Ovary (tissue), 9 donors: ENCODE results near the gene PEA15. TPM values are rescaled to one million over a fixed set of nuclear protein-coding genes. Genes with fewer than 3 reads are reported as not detected.

Experiments used
- DNase-seq, 5 donors: peaks; one replicate each; pipeline ENCODE4 v3.0.0-alpha.2; 2019 to 2020
- H3K27ac ChIP-seq, 2 donors: fragments of 200-600 bp; one replicate each; pipeline versions ENCODE4 v1.5.1 to v1.8.0; 2019 to 2022
- H3K27me3 ChIP-seq: fragments of 200-600 bp; one replicate; pipeline ENCODE4 v1.8.0; 2022
- H3K36me3 ChIP-seq: fragments of 200-600 bp; sonication (generic); one replicate; pipeline ENCODE4 v1.5.1; 2019
- H3K4me1 ChIP-seq: one replicate; pipeline ENCODE4 v1.8.1; 2013; ENCODE audit warnings: mild to moderate bottlenecking, moderate library complexity; ENCODE audit not compliant: insufficient read depth
- H3K4me3 ChIP-seq: fragments of 200-600 bp; sonication (generic); one replicate; pipeline ENCODE4 v1.5.1; 2017
- H3K9me3 ChIP-seq, 2 donors: fragments of 200-600 bp in 1 of 2; sonication (generic) in 1 of 2; one replicate each; pipeline versions ENCODE4 v1.5.1 to v1.8.1; 2013 to 2019; ENCODE audit warnings: mild to moderate bottlenecking in 1 of 2, moderate library complexity in 1 of 2
- CTCF ChIP-seq, 3 donors: fragments of 450-650 bp in 2 of 3; fragments of 200-600 bp in 1 of 3; IDR thresholded peaks; one replicate each; pipeline versions ENCODE4 v1.5.1 to v1.8.0; 2016 to 2022; ENCODE audit warnings: antibody characterized with exemption in 3 of 3, mild to moderate bottlenecking in 1 of 3
- EP300 ChIP-seq: sonication (generic); formaldehyde crosslinking; IDR thresholded peaks from one replicate; pipeline ENCODE4 v1.6.1; 2017; ENCODE audit warnings: antibody characterized with exemption
- POLR2A ChIP-seq: fragments of 450-650 bp; IDR thresholded peaks from one replicate; pipeline ENCODE4 v1.6.1; 2017; ENCODE audit warnings: antibody characterized with exemption, mild to moderate bottlenecking, moderate library complexity
- WGBS, 3 donors: extraction: QIAGEN DNeasy Blood & Tissue Kit in 1 of 3; methylation state at CpG; one replicate each; pipeline versions ENCODE4 v1.1.5 to v1.1.7; 2013 to 2017; 5-methylcytosine and 5-hydroxymethylcytosine counted together
- intact Hi-C, 4 donors: fragments of 100-400 bp; cut with DNase I; formaldehyde crosslinking; loops; one replicate each; pipeline versions ENCODE4 v1.11.0 to v1.15.1; 2022 to 2023
- polyA plus RNA-seq, 2 donors: library from polyadenylated mRNA; stranded (reverse); fragments of 200-250 nt in 1 of 2; fragments of 350-450 nt in 1 of 2; fragmentation: Illumina TruSeq in 1 of 2; extraction: RNeasy Lipid Tissue Mini Kit (QIAGEN cat#74804) in 1 of 2; gene quantifications; one replicate each; pipeline ENCODE4 v1.2.3, GENCODE V29; 2013 to 2014
- total RNA-seq, 7 donors: library from RNA; depleted of rRNA in 2 of 7; stranded (reverse); fragments of >200 nt in 2 of 7; fragmentation: NEBNext Ultra II Directional in 3 of 7; extraction: Animal tissue kit (Norgen Biotek cat#: 25700) in 3 of 7; gene quantifications; one replicate each; pipeline versions ENCODE4 v1.1.0 to v1.2.4, GENCODE V29; 2016 to 2023
- donor health status: DM: no; HTN: no; CAD: no; lungs with moderate emphysema.
- donor health status: DM: no; HTN: no; CAD: no.
- donor health status: Bipolar disorder and iron deficiency.
- donor health status: DM: yes; HTN: yes; CAD: no.
- donor health status: DM: no; HTN: no; CAD: no.
- donor health status: DM: yes; HTN: yes; CAD: no.

PEA15 gene
- total and polyA plus RNA-seq, 9 donors = 38.4 to 530 (median 135) TPM

DNA sequence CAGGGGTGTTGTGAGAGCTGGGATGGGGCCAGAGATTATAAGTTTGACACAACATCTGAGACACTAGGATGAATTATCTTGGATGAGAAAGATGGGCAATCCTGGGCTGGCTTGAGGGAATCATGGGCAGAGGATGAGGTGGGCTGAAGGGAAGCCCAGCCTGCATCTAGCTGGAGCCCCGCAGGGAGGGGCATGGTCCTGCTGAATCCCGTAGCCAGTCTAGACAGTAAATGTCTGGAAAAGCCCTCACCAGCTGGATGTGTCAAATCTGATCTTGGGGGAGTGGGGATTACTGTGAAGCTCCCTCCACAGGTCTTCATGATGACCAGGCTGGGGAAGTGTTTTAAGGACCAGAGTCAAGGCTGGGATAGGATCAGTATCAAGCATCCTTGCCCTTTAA is 18.5 kb upstream of the PEA15 start:
- intact Hi-C loops = loop anchor here in 1 of 4 donors (5.0 kb wide), 1 partner anchor 79 kb away; no protein-coding TSS in a partner anchor
- Histone ChIP-seq H3K4me3 (no peak overlapping the region), H3K27ac (no peak overlapping the region), H3K36me3 (no peaks in the 10 kb centered on the region), H3K9me3 (no peaks in the 10 kb centered on the region), H3K4me1 (no peaks in the 10 kb centered on the region), H3K27me3 (no peaks in the 10 kb centered on the region)
- DNase-seq = no peak
- TF ChIP-seq CTCF (IDR thresholded peaks at IDR 0.05) (no peak), EP300 (no peak), POLR2A (no peak)
- WGBS, 3 donors = 28 to 43% (median 36%) methylated on average over 2 of the region's 2 CpGs

GRCh38 chr1:160187407-160187806 is 17.8 kb upstream of the PEA15 start:
- 69 to 77% (median 77%) methylated on average over 7 of the region's 7 CpGs for WGBS, 3 donors
- Histone ChIP-seq H3K9me3 (no peaks in the 10 kb centered on the region), H3K27me3 (no peaks in the 10 kb centered on the region), H3K4me1 (no peaks in the 10 kb centered on the region), H3K36me3 (no peaks in the 10 kb centered on the region), H3K4me3 (no peak overlapping the region), H3K27ac (no peak overlapping the region)
- TF ChIP-seq POLR2A = no peak
- TF ChIP-seq CTCF (IDR thresholded peaks at IDR 0.05) = no peak
- TF ChIP-seq EP300 = no peak
- DNase-seq = no peak
- intact Hi-C loops = loop anchor here in 1 of 4 donors (5.0 kb wide), 1 partner anchor 80 kb away; no protein-coding TSS in a partner anchor

DNA sequence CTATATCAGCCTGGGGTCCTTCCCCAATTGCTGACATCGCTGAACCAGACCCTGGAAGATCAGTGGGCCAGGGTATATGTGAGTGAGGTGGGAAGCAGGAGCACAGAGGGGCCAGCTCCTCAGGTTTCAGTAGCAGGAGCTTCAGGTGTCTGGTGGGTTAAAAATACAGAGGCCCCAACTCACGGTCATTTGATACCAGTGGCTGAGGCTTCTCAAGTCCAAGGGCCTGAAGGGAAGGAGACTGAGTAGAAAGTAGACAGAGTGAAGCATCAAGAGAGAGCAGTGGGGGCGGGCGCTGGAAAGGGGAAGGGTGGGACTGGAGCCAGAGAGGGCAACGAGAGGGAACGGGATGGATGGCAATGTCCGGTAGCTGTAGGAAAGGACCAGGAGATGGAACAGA is 16.8 kb upstream of the PEA15 start:
- no peaks in the 10 kb centered on the region for H3K9me3 ChIP-seq
- no peak for TF ChIP-seq CTCF (IDR thresholded peaks at IDR 0.05)
- no peak for TF ChIP-seq EP300
- no peak for TF ChIP-seq POLR2A
- H3K27me3 ChIP-seq = no peaks in the 10 kb centered on the region
- 76 to 83% (median 79%) methylated on average over 7 of the region's 7 CpGs for WGBS, 3 donors
- no peak for DNase-seq
- H3K36me3 ChIP-seq = no peaks in the 10 kb centered on the region
- intact Hi-C loops = loop anchor here in 1 of 4 donors (5.0 kb wide), 1 partner anchor 81 kb away; no protein-coding TSS in a partner anchor
- no peak overlapping the region for H3K4me3 ChIP-seq
- peaks cover 1% of the 10 kb centered on the region for H3K4me1 ChIP-seq
- no peak overlapping the region for H3K27ac ChIP-seq

GRCh38 chr1:160189649-160190625 is 15.2 kb upstream of the PEA15 start, which contains the start of gene CASQ1:
CASQ1 (plus strand) TSS chr1:160190575; CDS start chr1:160190752, 177 bp downstream.
- DNase-seq = peak in 2 of 5 donors; percentile 42 to 62
- Histone ChIP-seq H3K9me3 (no peaks in the 10 kb centered on the region), H3K4me3 (no peak within 1 kb of the TSS), H3K27ac (no peak within 1 kb of the TSS), H3K27me3 (no peaks in the 10 kb centered on the region), H3K36me3 (no peaks in the 10 kb centered on the region), H3K4me1 (peaks cover 1% of the 10 kb centered on the region)
- WGBS, 3 donors = 40 to 47% (median 46%) methylated on average over 15 of the region's 15 CpGs
- intact Hi-C loops = loop anchor here (5.0 to 10.0 kb wide), 8 partner anchors 47 to 185 kb away; partner anchors contain the start of gene ATP1A2 (in 1 of the 4)
- no peak for TF ChIP-seq POLR2A
- no peak for TF ChIP-seq EP300
- TF ChIP-seq CTCF (IDR thresholded peaks at IDR 0.05) = no peak
